Measurements from ENCODE around the gene SLCO2B1. TPM values are rescaled to one million over a fixed set of nuclear protein-coding genes. Genes with fewer than 3 reads are reported as not detected.

The SLCO2B1 gene
- total RNA-seq, 1 experiment from 2014 or later: not detected

DNA sequence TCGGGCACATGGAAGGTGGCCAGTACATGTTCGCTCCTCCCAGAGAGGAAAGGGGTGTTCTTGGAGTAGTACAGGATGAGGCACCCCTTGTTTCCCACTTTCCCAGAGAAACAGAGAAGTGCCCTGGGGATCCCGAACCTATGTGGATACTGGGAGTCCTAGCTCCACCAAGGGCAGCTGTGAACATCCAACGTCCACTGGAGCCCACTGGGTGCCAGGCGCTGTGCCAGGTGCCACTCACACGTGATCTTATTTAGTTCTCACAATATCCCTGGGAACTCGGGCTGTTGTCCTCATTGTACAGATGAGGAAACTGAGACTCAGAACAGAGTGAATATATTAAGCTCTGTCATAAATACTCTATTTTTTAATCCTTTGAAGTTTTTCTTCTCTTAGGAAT, 12.0 kb downstream of the SLCO2B1 start:
- Histone ChIP-seq H3K79me2 (ENCODE audit: insufficient read depth, low read length) (no peaks in the 10 kb centered on the region), H3K79me1 (ENCODE audit: insufficient read depth, low read depth, low read length, poor library complexity, severe bottlenecking) (no peaks in the 10 kb centered on the region), H4K5ac (ENCODE audit: insufficient read length, low read depth, low read length) (no peak overlapping the region), H3K4me1 (ENCODE audit: insufficient read depth, low read length) (no peaks in the 10 kb centered on the region), H2BK120ac (ENCODE audit: low read depth, low read length, poor library complexity, severe bottlenecking) (no peak overlapping the region), H2BK15ac (ENCODE audit: low read depth, low read length) (no peak overlapping the region), H3K56ac (ENCODE audit: insufficient read length, low read depth, low read length) (no peak overlapping the region), H2BK12ac (ENCODE audit: insufficient read length, low read depth, low read length) (no peak overlapping the region), H3K27ac (ENCODE audit: insufficient read length, low read depth, low read length) (no peak overlapping the region), H2AK5ac (ENCODE audit: insufficient read length, low read length) (no peak overlapping the region), H3K9ac (ENCODE audit: extremely low read depth, insufficient read length, low read length) (no peak overlapping the region), H4K91ac (ENCODE audit: insufficient read length, low read depth, low read length) (no peak overlapping the region), H2BK5ac (ENCODE audit: insufficient read length, low read length) (no peak overlapping the region), H4K8ac (replicated peaks; ENCODE audit: insufficient read length, low read depth, low read length) (no peak overlapping the region), H3K9me3 (ENCODE audit: control insufficient read depth, low read depth, low read length) (peaks cover 5% of the 10 kb centered on the region), H3K23me2 (ENCODE audit: insufficient read length, low read depth, low read length, poor library complexity, severe bottlenecking) (no peaks in the 10 kb centered on the region), H3K4ac (ENCODE audit: low read depth, low read length) (no peak overlapping the region), H2BK20ac (ENCODE audit: low read depth, low read length, poor library complexity, severe bottlenecking) (no peak overlapping the region), H3K4me2 (ENCODE audit: insufficient read depth, insufficient read length, low read length) (no peak overlapping the region), H3K23ac (ENCODE audit: insufficient read length, low read depth, low read length) (no peak overlapping the region), H3K18ac (ENCODE audit: insufficient read length, low read depth, low read length) (no peak overlapping the region), H3T11ph (ENCODE audit: low read length) (no peak overlapping the region), H3K27me3 (ENCODE audit: insufficient read depth, low read length) (no peaks in the 10 kb centered on the region), H3K14ac (ENCODE audit: insufficient read depth, low read length) (no peak overlapping the region), H4K20me1 (ENCODE audit: control insufficient read depth, insufficient read depth, insufficient read length) (no peaks in the 10 kb centered on the region), H2AFZ (ENCODE audit: low read length) (no peak overlapping the region)
- Mint-ChIP-seq H3K27ac (no peak overlapping the region), H3K4me1 (peaks cover 12 to 13% of the 10 kb centered on the region in 2 experiments; a peak in 3 of 4 replicates), H3K27me3 (ENCODE audit: low read depth) (peaks cover 2% of the 10 kb centered on the region), H3K36me3 (ENCODE audit: insufficient read depth in 1 of 3, low read depth in 3 of 3) (peaks cover 0 to 4% (median 2%) of the 10 kb centered on the region in 3 experiments; a peak in 2 of 7 replicates), H3K4me3 (no peak overlapping the region), H3K9me3 (peaks cover 0 to 11% of the 10 kb centered on the region in 2 experiments; a peak in 3 of 5 replicates)
- no peak for DNase-seq
- no peak for TF ChIP-seq CTCF (conservative IDR thresholded peaks at IDR 0.05)
- WGBS (ENCODE audit: extremely low coverage, insufficient read length, low lambda C conversion rate): no CpG with 5 or more reads among the region's 7 CpGs

All from H9 (cell line).